HG03064 (cell line): ENCODE measurements around the gene HOMER2.
"Not testable (repeated sequence)": the region's sequence is repeated elsewhere in the genome, so short reads cannot be mapped to it uniquely, and the experiment has no call there.

Experiments
- ATAC-seq: cut with Tn5 transposase; IDR thresholded peaks from one replicate; pipeline ENCODE4 v1.9.1; 2021; ENCODE audit warnings: low read depth; ENCODE audit not compliant: unreplicated experiment

The HOMER2 gene

DNA sequence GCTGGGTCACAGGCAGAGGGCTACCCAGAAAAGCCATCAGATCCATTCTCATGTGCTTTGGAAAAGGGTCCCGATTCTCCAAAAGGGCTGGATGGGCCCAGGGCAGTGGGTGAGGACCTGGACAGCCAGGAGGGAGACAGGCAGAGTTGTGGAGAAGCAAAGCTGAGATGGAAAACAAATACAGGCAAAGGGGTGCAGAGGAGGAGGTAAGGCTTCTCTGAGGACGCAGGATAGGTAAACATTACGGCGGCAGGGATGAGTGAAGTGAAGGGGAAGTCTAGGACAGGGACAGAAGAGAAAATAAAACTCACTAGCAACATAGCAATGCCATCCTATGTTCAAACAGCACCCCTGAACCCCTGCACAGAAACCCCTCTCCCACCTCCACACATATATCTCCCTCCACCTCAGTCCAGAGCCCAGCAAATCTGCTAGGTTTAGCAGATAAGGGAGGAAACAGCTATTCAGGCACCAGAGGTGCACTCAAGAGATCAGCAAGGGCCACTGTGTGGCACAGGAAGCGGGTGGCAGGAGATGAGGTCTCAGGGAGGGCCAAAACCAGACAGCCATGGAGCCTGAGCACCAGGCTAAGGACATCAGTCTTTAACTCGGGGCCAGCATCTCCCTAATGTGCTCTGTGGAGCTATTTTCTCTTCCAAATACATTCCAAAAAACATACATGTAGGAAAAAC lies 51.3 kb downstream of the HOMER2 start:
- no peak for ATAC-seq

DNA sequence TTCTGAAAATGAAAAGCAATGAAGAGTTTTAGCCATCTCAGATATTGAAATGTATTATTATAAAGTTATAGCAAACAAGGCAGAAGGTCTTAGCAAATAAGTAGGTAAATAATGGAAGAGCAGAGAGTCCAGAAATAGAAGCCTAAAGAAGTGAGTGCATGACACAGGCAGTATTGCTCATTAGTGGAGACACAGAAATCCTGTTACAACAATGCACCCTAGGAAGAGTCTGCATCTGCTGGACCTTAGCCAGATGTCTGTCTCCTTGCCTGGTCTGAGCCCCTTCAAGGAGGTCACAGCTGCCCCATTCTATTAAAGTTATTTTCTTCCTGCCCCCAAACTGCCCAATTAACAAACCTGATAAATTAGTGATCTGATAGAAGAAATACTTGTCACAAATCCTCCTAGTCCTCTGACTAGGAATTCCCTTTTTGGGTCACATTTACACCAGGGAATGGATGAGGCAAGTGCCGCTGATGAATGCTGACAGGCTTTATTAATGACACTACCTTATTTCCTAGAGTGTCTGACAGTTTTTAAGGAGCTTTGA lies 51.9 kb downstream of the HOMER2 start:
- ATAC-seq: no peak

DNA sequence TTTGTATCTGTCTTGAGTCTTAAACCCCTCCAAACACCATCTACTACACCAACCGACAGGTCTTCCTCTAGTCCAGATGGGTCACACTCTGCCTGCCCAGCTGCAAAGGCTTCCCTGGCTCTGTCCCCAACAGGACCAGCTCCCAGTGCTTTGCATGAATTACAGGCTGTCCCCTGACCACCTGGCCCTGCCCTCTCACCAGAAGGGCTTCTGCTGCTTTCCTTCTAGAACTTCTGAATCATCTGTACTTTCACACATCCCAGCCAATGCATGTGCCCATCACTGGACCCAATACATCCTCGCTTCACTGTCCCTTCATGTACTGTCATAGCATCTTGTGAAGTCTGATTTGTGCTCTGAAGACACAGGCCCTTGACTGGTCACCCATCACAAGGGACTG lies 53.6 kb downstream of the HOMER2 start:
- ATAC-seq: no peak

DNA sequence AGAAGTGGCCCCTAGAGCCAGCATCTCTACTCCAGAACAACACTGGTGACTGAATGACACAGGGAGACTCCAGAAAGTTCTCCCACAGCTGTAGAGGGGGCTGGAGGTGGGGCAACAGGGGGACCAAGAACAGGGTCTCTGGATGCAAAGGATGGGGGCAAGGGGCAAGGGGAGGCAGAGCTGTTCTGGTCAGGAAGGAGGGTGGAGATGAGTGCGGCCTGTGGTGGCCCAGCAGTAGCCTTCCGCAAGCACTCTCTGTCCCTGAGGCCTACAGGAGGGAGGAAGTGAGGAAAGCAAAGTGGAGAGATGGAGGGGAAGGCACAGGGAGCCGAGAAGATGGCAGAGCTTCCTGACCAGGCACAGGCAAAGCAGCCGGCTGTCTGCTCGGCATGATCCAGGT lies 56.5 kb downstream of the HOMER2 start:
- ATAC-seq: no peak

DNA sequence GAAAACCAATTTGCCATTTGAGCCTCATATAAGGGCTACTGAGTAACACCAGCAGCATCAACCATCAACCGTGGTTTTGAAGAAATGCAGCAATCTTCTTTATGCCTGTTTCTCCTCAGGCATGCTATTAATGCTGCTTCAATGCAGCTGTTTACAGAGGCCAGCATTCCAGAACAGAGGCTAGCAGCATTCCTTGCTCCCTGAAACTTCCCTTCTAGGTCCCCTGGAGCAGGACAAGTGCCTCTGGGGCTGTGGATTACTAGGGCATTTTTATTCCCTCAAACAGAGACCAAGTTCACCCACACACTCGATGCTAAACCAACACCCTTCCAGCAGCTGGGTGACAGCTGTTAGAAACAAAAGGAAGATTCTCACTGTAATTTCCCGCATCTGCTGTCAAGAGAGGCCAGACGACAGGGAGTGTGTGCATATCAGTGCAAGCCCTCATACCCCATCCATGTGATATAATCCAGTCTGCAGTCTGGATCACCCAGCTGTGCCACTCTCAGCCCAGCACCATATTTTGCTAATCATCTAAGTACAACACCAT lies 57.5 kb downstream of the HOMER2 start:
- ATAC-seq: no peak

DNA sequence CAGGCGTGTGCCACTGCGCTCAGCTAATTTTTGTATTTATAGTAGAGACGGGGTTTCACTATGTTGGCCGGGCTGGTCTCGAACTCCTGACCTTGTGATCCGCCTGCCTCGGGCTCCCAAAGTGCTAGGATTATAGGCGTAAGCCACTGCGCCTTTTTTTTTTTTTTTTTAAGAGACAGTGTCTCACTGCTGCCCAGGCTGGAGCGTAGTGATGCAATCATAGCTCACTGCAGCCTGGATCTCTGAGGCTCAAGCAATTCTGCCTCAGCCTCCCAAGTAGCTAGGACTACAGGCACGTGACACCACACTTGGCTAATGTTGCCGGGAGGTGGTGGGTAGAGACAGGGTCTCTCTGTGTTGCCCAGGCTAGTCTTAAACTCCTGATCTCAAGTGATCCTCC lies 59.0 kb downstream of the HOMER2 start:
- ATAC-seq: not testable (repeated sequence)

DNA sequence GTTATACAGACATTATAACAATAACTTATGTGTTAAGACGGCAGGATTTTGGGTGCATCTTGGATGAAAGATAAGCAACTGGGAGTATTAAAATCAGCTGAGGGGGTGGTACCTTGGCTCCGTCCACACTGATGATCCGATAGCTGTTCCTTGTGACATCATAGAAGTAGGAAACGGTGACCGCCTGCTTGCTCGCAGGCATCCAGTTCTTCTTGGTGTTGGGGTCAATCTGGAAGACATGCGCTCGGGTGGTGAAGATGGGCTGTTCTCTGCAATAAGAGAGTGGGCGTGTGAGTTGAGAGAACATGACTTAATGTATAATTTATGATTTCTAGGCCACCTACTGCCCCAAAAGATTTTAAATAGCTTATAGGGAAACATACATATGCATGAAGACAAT lies 59.9 kb downstream of the HOMER2 start:
- ATAC-seq: no peak

DNA sequence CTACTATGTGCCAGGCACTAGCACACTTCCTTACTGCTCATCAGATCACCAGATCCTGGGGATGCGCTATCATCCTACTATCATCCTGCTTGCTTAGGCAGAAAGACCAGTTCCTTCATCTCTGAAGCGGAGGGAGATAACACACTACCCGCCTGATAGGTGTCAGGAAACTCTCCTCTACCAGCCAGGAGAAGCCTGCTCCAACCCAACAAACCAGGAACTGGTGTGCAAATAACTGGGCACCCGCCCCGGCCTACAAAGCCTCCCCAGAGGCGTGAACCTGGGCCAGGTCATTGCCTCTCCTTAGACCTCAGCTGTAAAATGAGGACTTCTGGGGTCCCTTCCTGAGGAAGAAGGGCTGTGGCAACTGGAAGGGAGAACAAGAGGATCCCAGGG lies 61.5 kb downstream of the HOMER2 start:
- no peak for ATAC-seq

DNA sequence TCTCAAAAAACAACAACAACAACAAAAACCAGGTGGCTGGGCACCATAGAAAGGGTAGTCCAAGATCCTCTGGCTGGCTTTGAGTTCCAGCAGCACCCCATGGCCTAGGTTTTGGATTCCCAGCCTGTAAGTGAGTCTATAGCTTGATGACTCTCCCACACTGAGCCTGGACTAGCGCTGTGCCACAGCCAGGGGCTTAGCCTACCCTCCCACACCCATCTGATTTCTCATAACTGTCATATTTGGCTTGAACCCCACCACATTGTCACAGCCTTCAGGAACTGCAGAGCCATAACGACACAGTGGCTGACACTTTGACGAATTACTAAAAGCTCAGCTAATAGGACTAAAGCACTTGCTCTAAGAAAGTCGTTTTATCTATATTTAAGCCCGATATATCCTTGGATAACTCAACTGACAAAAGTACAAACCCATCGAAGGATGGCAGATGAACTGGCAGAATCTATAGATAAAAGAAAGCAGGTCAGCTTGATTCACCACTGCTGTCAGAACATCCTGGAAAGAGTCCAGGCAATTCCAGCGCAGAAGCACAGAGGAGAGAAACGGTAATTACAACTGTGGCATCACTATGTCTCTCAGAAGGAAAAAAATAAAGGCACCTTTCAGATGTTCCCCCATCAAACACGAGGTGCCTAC lies 62.1 kb downstream of the HOMER2 start:
- no peak for ATAC-seq

DNA sequence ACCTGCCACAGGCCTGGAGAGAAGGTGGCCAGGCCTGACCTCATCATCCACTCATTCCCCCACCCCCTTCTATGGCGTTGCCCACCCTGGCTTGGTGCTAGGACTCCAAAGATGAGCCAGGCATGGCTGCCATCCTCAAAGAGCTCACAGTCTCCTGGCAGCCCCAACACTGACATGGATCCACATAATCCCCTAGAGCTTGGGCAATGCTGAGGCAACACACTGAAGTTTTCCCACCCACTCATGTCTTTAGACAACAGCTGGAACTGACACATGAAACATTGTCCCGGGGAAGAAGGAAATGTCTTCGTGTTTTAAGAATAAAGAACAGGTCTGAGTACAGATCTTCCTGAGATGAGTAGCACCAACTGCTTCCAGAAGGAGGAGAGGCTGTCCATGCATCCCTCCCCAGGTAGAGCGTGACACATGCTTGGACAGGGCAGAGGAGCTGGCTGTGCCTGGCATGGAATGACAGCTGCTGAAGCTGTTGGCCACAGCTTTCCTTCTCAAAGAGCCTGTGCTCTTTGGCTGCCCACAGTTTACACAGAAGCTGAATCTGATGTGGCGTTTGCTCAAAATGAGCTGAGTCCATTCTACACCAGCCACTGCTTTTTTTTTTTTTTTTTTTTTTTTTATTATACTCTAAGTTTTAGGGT lies 70.1 kb downstream of the HOMER2 start:
- no peak for ATAC-seq

DNA sequence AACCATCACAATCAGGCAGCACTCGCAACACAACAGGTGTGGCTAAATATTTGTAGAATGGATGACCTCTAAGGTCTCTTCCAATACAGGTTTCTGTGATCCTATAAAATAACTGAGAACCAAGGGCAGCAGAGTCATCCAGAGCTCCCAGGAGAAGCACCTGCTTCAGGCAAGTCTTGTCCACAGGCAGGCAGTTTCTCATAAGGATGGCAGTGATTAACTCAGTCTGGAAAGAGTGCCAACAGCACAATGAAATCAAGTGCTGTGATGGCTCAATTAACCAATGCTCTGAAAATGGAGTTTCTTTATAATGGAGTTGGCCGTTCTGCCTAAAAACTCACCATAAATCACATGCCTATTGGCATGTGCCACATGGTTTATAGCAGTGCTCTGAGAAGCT lies 70.8 kb downstream of the HOMER2 start:
- ATAC-seq: no peak

DNA sequence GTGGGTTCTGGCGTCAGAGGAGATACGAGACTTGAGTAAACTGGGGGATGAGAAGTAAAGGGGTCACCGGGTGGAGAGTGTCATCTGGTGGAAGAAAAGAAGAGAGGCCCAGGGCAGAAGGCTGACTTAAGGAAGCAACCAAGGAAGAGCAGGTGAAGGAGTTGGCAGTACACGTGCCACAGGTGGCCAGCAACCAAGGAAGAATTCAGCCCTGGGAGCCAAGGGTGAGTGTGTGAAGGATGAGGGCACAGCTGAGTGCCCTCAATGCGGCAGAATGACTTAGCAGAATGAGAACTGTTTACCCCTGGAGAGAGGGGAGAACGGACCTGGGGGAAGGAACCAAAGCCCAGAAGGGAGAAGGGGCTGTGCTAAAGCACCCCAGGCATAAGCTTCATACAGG lies 71.8 kb downstream of the HOMER2 start:
- ATAC-seq: no peak

DNA sequence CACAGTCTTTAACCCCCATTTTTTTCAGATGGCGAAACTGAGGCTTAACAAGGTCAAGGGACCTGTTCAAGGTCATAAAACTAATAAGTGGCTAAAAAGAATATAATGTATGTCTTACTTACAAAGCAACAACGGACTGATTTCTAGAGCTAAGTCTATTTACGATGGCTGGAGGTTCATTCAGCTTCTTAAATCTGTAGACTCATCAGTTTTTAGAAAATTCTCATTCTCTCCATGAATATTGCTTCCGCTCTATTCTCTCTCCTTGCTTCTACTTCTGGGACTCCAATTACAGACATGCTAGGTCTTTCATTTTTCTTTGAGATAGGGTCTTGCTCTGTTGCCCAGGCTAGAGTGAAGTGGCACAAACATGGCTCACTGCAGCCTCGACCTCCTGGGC lies 74.2 kb downstream of the HOMER2 start:
- no peak for ATAC-seq

DNA sequence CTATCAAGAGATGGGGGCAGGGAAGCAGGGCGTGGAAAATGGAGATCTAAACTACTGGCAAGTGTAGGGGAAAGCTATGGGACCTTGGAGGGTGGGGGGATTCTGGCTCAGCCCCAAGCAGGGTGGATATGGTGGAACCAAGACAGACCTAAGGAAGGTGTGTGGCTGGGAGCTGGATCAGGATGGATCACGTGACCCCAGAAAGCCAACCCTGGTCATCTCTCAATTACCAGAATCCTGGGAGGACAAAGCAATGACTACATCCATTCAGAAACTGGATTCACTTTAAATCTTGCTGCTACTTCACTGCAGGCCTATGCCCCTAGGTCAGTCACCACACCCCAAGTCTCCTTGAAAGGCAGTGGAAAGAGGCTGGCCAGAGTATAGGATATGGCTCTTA lies 74.7 kb downstream of the HOMER2 start:
- ATAC-seq: no peak

DNA sequence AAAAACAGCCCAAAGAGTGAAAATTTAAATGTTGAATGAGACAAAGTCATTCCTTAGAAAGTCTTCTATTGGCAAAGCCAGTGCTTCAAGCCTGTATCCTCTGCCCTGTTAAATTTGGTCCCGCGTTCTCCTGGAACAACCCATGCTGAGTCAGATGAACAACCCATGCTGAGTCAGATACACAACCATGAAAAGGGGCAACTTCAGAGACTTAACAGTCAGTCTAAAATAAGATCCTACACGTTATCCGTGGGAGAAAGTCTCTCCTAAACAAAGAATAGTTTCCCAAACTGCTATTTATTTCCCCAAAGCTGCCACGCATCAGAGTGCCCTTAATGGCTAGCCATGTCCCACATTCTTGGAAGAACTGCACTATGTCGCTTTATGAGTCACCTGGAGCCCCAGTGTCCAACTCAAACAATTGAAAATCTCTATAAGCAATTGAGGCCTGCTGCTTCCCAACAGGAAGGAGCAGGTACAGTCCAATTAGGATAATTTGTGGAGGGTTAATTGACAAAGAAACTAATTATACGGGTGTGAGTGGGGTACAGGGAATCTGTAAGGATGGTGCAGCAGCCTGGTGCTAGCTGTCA lies 77.0 kb downstream of the HOMER2 start:
- ATAC-seq: no peak

DNA sequence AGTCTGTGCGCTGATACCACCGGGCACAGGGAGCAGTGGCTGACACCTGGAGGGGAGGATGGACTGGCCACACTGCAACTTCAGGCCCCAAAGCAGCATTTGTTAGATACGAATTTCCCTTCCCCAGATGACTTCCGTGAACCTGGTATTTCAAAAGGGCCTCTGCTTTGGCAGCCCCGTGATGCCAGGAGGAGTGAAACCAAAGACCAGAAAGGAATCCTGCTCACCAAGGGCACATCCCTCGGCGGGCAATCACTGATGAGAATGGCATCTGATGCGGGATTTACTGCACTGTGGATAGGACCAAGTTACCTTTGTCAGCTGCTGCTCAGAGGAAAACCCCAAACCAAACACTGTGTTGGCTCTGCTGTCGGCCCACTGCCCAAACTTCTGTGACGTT lies 77.6 kb downstream of the HOMER2 start:
- no peak for ATAC-seq

DNA sequence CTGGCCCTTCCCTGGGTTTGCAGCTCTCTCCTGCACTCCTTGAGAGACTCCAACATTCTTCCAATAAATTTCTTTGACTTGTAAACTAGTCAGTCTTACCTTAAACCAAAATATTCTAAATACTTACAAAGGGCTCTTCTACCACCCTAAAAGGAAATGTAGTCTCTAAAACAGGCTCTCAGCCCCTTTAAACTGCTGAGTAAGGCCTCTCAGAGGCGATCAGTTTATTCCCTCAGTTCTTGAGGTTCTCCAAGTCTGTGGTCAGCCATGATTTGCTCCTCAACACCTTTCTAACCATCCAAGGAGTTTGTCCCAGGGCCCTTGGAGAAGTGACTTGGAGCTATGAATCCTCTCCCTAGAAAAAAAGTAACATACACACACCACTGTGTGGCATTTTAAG lies 78.3 kb downstream of the HOMER2 start:
- no peak for ATAC-seq

DNA sequence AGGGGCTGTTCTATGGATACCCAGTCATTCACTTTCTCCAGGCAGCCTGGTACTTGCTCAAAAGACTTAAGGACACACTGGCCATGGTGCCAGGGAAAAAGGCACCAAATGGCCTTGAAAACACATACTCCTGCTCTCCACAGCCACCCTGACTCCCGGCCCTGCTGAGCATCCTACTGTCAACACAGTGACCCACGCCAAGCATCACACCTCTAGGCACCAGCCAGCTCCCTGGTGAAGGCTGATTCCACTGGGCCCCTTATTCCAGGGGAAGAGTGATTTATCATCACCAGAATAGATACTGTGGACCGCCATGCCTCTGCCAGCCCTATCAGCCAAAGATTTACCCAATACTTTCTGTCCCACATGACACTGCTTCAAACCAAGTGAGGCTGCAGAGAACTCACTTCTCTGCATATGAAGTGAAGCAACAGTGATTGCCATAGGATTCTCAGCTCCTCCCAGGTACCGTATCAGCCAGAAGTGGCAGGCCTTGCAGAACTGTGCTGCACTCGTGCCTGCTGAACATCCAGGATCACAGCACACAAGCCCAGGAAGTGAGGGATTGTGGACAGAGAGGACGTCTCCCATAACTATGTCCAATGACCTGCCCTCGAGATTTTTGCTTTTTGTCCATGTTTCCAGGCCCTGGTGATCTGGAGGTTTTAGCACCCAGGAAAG lies 79.4 kb downstream of the HOMER2 start:
- ATAC-seq: no peak

DNA sequence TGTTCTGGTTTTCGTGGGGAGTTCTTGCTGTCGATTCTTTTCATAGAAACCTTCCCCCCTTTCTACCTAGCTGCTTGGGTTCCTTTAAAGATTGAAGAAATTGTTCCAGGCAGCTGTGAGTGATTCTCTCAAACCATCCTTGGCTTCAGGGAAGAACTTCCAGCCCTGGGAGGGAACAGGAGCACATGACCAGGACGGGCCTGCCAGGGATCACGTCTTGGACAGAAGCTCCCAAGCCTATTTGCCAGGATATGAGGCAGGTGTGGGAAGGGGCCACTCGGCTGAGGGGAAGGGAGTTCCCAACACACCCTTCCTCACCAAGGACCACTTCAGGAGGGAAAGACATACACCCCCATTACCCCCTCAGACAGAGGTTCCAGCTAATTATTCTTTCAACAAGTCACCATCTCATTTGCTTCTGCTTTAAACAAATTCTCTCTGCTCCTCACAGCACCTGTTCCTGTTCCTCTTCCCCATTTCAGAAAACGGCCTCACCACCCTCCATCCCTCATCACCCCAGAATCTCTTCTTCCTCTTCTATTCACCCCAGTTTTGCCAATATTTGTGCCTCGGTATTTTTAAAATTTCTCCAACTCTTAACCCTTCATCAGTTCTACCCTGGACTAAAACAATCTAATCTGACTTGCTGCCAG lies 80.6 kb downstream of the HOMER2 start:
- ATAC-seq: no peak

DNA sequence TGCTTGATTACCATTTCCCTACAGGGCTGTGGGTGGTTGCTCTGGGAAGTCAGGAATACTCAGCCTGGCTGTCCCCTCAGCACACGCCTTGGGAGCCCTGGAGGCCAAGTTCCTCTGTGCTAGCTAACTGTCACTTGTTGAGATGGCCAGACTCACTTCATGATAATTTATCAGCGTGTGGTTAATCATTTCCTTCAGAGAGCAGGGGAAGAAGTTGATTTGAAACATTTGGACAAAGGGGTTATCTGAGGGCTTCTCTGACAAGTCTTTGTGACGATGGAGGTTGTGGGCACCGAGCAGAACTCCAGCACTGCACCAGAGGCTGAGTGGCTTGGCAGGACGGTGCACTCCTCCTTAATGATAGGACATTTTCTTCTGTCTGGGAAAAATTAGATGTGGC lies 81.2 kb downstream of the HOMER2 start:
- no peak for ATAC-seq
